Measurements from ENCODE around the gene RBM38.

Gene RBM38

GRCh38 chr20:57375652-57376230 lies 15.5 kb upstream of the RBM38 start:
- peaks cover 71 to 94% of the 10 kb centered on the region in 2 donors for H3K36me3 ChIP-seq (ENCODE audit: control insufficient read depth in 1 of 2, insufficient read depth in 2 of 2, low read length in 2 of 2)

GRCh38 chr20:57377350-57377749 lies 13.8 kb upstream of the RBM38 start:
- no peaks in the 10 kb centered on the region for H3K4me1 ChIP-seq (ENCODE audit: control insufficient read depth in 1 of 2, insufficient read depth in 2 of 2, low read length in 2 of 2)
- H3K27ac ChIP-seq (ENCODE audit: low read length): no peak overlapping the region
- peaks cover 56 to 79% of the 10 kb centered on the region in 2 donors for H3K36me3 ChIP-seq (ENCODE audit: control insufficient read depth in 1 of 2, insufficient read depth in 2 of 2, low read length in 2 of 2)
- H3K4me3 ChIP-seq (ENCODE audit: low read depth in 1 of 2, low read length in 2 of 2): no peak overlapping the region
- H3K27me3 ChIP-seq (ENCODE audit: low read depth, low read length): no peaks in the 10 kb centered on the region
- no peaks in the 10 kb centered on the region for H3K9me3 ChIP-seq (ENCODE audit: control insufficient read depth in 1 of 2, low read length in 2 of 2)

More at GRCh38 chr20:57375652-57376230, 15.5 kb upstream of the RBM38 start:
- H3K9me3 ChIP-seq (ENCODE audit: control insufficient read depth in 1 of 2, low read length in 2 of 2): no peaks in the 10 kb centered on the region
- no peak overlapping the region for H3K27ac ChIP-seq (ENCODE audit: low read length)
- no peaks in the 10 kb centered on the region for H3K4me1 ChIP-seq (ENCODE audit: control insufficient read depth in 1 of 2, insufficient read depth in 2 of 2, low read length in 2 of 2)
- no peaks in the 10 kb centered on the region for H3K27me3 ChIP-seq (ENCODE audit: low read depth, low read length)
- peak overlapping the region in 1 of 2 donors; percentile 10 for H3K4me3 ChIP-seq (ENCODE audit: low read depth in 1 of 2, low read length in 2 of 2)

DNA sequence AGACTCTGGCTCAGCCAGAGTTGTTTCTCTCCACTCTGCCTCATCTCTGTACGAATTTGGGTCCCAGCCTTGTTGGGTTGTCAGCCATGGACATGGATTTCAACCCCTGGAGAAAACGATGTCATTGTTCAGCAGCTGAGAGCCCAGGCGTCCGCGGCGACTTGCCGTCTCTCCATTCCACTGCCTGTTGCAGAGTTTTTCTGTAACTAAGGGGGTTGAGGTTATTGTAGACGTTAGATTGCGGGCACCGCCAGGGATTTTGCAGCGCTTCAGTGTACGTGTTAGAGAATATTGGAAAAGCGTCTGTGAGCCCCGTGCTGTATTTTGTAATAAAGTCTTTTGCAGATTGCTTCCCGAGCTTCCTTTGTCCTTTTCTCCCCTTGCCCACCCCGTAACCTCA lies 13.1 kb upstream of the RBM38 start:
- H3K36me3 ChIP-seq (ENCODE audit: control insufficient read depth in 1 of 2, insufficient read depth in 2 of 2, low read length in 2 of 2): peaks cover 52 to 71% of the 10 kb centered on the region in 2 donors
- no peaks in the 10 kb centered on the region for H3K4me1 ChIP-seq (ENCODE audit: control insufficient read depth in 1 of 2, insufficient read depth in 2 of 2, low read length in 2 of 2)
- H3K27me3 ChIP-seq (ENCODE audit: low read depth, low read length): no peaks in the 10 kb centered on the region
- no peak overlapping the region for H3K27ac ChIP-seq (ENCODE audit: low read length)
- H3K9me3 ChIP-seq (ENCODE audit: control insufficient read depth in 1 of 2, low read length in 2 of 2): no peaks in the 10 kb centered on the region
- H3K4me3 ChIP-seq (ENCODE audit: low read depth in 1 of 2, low read length in 2 of 2): no peak overlapping the region

GRCh38 chr20:57378646-57379262 lies 12.4 kb upstream of the RBM38 start:
- no peaks in the 10 kb centered on the region for H3K27me3 ChIP-seq (ENCODE audit: low read depth, low read length)
- no peaks in the 10 kb centered on the region for H3K4me1 ChIP-seq (ENCODE audit: control insufficient read depth in 1 of 2, insufficient read depth in 2 of 2, low read length in 2 of 2)
- H3K36me3 ChIP-seq (ENCODE audit: control insufficient read depth in 1 of 2, insufficient read depth in 2 of 2, low read length in 2 of 2): peaks cover 46 to 65% of the 10 kb centered on the region in 2 donors
- no peaks in the 10 kb centered on the region for H3K9me3 ChIP-seq (ENCODE audit: control insufficient read depth in 1 of 2, low read length in 2 of 2)
- H3K27ac ChIP-seq (ENCODE audit: low read length): no peak overlapping the region
- H3K4me3 ChIP-seq (ENCODE audit: low read depth in 1 of 2, low read length in 2 of 2): no peak overlapping the region

GRCh38 chr20:57379263-57379647 lies 11.9 kb upstream of the RBM38 start:
- H3K27ac ChIP-seq (ENCODE audit: low read length): no peak overlapping the region
- no peak overlapping the region for H3K4me3 ChIP-seq (ENCODE audit: low read depth in 1 of 2, low read length in 2 of 2)
- no peaks in the 10 kb centered on the region for H3K4me1 ChIP-seq (ENCODE audit: control insufficient read depth in 1 of 2, insufficient read depth in 2 of 2, low read length in 2 of 2)
- H3K9me3 ChIP-seq (ENCODE audit: control insufficient read depth in 1 of 2, low read length in 2 of 2): no peaks in the 10 kb centered on the region
- H3K27me3 ChIP-seq (ENCODE audit: low read depth, low read length): no peaks in the 10 kb centered on the region
- H3K36me3 ChIP-seq (ENCODE audit: control insufficient read depth in 1 of 2, insufficient read depth in 2 of 2, low read length in 2 of 2): peaks cover 44 to 60% of the 10 kb centered on the region in 2 donors

GRCh38 chr20:57380081-57380750 lies 11.0 kb upstream of the RBM38 start:
- Histone ChIP-seq H3K9me3 (ENCODE audit: control insufficient read depth in 1 of 2, low read length in 2 of 2) (no peaks in the 10 kb centered on the region), H3K4me1 (ENCODE audit: control insufficient read depth in 1 of 2, insufficient read depth in 2 of 2, low read length in 2 of 2) (no peaks in the 10 kb centered on the region), H3K36me3 (ENCODE audit: control insufficient read depth in 1 of 2, insufficient read depth in 2 of 2, low read length in 2 of 2) (peaks cover 35 to 50% of the 10 kb centered on the region in 2 donors), H3K4me3 (ENCODE audit: low read depth in 1 of 2, low read length in 2 of 2) (no peak overlapping the region), H3K27me3 (ENCODE audit: low read depth, low read length) (no peaks in the 10 kb centered on the region), H3K27ac (ENCODE audit: low read length) (no peak overlapping the region)

DNA sequence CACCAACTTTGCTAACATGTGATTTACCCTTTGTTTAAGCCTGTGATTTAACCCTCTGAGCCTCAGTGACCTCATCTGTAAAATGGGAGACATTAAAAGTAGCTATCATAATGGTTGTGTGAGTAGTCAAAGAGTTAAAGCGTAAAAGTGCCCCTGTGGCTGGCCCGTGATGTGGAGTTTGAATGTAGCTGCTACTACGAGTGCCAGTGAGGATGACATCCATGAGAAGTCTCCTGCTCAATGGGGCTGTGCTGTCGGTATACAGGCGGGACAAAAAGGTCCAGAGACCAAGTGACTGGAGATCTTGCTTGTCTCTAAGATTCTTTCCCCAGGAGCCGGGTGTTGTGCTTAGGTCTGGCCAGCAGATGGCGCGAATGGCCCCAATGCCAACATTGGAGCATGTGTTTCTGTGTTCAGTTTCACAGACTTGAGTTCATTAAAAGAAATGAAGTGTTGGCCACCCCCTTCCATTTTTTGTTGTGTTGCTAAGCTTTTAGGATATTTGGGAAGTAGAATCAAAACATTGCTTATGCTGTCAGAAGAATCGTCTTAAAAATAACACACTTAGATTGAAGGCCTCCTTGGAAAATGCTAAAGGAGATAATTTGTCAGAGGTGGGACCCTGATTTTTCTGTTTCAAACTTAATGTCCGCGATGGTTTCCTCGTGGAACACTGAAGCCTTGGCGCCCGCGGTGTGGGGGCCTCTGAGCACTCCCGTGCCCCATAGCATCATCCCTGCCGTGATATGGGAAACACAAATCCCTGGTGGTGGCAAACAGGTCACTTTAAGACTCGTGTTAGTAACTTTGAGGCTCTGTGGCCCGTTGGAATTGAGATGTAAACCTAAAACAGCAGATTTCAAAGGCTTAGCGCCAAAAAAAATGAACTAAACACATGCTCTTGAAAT lies 9.3 kb upstream of the RBM38 start:
- no peak overlapping the region for H3K27ac ChIP-seq (ENCODE audit: low read length)
- H3K9me3 ChIP-seq (ENCODE audit: control insufficient read depth in 1 of 2, low read length in 2 of 2): no peaks in the 10 kb centered on the region
- peaks cover 22 to 34% of the 10 kb centered on the region in 2 donors for H3K36me3 ChIP-seq (ENCODE audit: control insufficient read depth in 1 of 2, insufficient read depth in 2 of 2, low read length in 2 of 2)
- no peaks in the 10 kb centered on the region for H3K4me1 ChIP-seq (ENCODE audit: control insufficient read depth in 1 of 2, insufficient read depth in 2 of 2, low read length in 2 of 2)
- no peak overlapping the region for H3K4me3 ChIP-seq (ENCODE audit: low read depth in 1 of 2, low read length in 2 of 2)
- H3K27me3 ChIP-seq (ENCODE audit: low read depth, low read length): no peaks in the 10 kb centered on the region

DNA sequence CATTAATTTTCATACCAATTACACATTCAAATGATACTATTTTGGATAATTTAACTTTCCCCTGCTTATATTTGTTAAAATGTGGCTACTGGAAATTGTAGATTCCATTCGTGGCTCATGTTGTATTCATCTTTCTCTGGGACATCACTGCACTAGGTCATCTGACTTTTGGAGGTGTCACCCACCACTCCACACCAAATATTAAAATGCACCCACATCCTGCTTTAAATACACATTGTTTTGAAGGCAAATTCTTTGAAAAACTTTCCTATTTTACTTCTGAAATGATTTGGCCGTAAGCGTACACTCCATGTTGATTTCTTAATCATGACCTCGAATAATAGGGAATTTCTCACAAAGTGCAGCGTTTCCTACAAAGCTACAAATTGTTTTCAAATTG lies 8.7 kb upstream of the RBM38 start:
- H3K9me3 ChIP-seq (ENCODE audit: control insufficient read depth in 1 of 2, low read length in 2 of 2): no peaks in the 10 kb centered on the region
- H3K27me3 ChIP-seq (ENCODE audit: low read depth, low read length): no peaks in the 10 kb centered on the region
- H3K36me3 ChIP-seq (ENCODE audit: control insufficient read depth in 1 of 2, insufficient read depth in 2 of 2, low read length in 2 of 2): peaks cover 17 to 29% of the 10 kb centered on the region in 2 donors
- H3K4me3 ChIP-seq (ENCODE audit: low read depth in 1 of 2, low read length in 2 of 2): no peak overlapping the region
- no peak overlapping the region for H3K27ac ChIP-seq (ENCODE audit: low read length)
- no peaks in the 10 kb centered on the region for H3K4me1 ChIP-seq (ENCODE audit: control insufficient read depth in 1 of 2, insufficient read depth in 2 of 2, low read length in 2 of 2)

DNA sequence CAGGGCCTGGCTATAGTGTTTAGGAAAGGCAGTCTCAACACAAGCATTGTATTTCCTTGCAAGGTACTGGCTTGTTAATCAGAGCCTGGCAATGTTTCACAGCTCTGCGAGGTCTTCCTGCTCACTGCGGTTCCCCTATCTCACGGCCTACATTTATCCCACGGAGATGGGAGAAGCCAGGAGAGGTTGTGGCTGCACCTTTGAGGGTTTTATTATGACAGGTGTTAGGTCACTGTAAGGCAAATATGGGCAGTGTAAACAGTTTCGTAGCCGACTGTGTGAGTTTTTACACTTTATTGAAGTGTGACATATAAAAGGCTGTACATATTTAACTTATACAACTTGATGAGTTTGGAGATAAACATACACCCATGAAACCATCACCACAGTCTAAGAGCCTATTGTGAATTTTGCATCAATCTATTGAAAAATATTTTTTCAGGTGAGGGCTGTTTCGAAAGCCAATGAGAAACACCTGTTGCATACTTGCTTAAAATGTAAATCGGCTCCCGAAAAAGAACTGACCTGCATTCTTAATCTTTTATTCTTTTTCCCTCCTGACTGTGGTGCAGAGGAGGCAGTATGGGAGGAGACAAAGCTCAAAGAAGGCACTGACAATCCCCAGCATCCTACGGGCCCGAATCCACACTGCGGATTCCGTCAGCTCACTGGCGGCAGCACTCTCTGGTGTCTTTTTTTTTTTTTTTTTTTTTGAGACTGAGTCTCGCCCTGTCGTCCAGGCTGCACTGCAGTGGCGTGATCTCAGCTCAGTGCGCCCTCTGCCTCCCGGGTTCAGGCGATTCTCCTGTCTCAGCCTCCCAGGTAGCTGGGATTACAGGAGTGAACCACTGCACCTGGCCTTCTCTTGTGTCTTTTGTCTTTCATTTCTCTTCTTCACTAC lies 7.5 kb upstream of the RBM38 start:
- Histone ChIP-seq H3K27ac (ENCODE audit: low read length) (no peak overlapping the region), H3K4me3 (ENCODE audit: low read depth in 1 of 2, low read length in 2 of 2) (no peak overlapping the region), H3K4me1 (ENCODE audit: control insufficient read depth in 1 of 2, insufficient read depth in 2 of 2, low read length in 2 of 2) (no peaks in the 10 kb centered on the region)

GRCh38 chr20:57384486-57384885 lies 6.7 kb upstream of the RBM38 start:
- Histone ChIP-seq H3K9me3 (ENCODE audit: control insufficient read depth in 1 of 2, low read length in 2 of 2) (no peaks in the 10 kb centered on the region), H3K4me1 (ENCODE audit: control insufficient read depth in 1 of 2, insufficient read depth in 2 of 2, low read length in 2 of 2) (peaks cover 0 to under 1% of the 10 kb centered on the region in 2 donors), H3K27ac (ENCODE audit: low read length) (no peak overlapping the region), H3K27me3 (ENCODE audit: low read depth, low read length) (no peaks in the 10 kb centered on the region), H3K36me3 (ENCODE audit: control insufficient read depth in 1 of 2, insufficient read depth in 2 of 2, low read length in 2 of 2) (peaks cover under 1 to 12% of the 10 kb centered on the region in 2 donors), H3K4me3 (ENCODE audit: low read depth in 1 of 2, low read length in 2 of 2) (no peak overlapping the region)

More for the DNA sequence above, 7.5 kb upstream of the RBM38 start:
- Histone ChIP-seq H3K9me3 (ENCODE audit: control insufficient read depth in 1 of 2, low read length in 2 of 2) (no peaks in the 10 kb centered on the region), H3K36me3 (ENCODE audit: control insufficient read depth in 1 of 2, insufficient read depth in 2 of 2, low read length in 2 of 2) (peaks cover 8 to 17% of the 10 kb centered on the region in 2 donors), H3K27me3 (ENCODE audit: low read depth, low read length) (no peaks in the 10 kb centered on the region)

Data from muscle layer of duodenum (tissue), 2 donors.